ENCODE data around the gene SAMD3. TPM values are rescaled to one million over a fixed set of nuclear protein-coding genes. Genes with fewer than 3 reads are reported as not detected.
"Not testable (repeated sequence)": the region's sequence is repeated elsewhere in the genome, so short reads cannot be mapped to it uniquely, and the experiment has no call there.

The SAMD3 gene, protein sequence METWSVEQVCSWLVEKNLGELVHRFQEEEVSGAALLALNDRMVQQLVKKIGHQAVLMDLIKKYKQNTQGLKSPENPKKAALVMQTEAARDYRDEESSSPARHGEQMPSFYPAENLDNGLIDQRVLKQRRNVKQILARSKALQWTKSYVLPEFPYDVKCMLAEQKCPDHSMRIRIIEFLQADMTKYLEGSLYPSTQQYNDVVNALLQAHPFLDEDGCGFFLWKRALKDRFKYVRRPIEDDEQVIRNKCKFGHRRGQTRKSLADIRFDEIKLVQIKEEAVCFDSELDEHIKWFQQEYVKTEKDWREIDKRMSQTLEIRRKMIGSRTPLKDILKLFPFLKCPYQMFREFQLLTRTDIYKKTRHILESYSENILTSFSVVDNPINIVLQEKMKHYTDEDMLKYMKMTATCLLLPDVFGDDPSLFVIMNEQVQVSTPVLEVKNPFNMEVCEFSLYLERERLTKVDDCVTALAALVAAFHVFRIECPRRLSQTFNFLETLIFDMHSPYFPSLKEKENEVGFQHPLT
- 1 to 10 TPM in 2 of 9 donors, under 1 TPM in 4, not detected in 3; 0.18 to 4.2 (median 0.74) TPM for total RNA-seq
- polyA plus RNA-seq: under 1 TPM in 1 of 2 donors, not detected in 1; 0.06 TPM
- long read RNA-seq, donor 1: 0 reads
- long read RNA-seq, donor 2: 0 reads
- long read RNA-seq, donor 3: 0 reads

GRCh38 chr6:130222775-130223174, at the start of gene SAMD3:
Gene SAMD3 (minus strand): TSS chr6:130222951. CDS start chr6:130215273, 7,678 bp downstream.
- H3K27ac ChIP-seq: peak within 1 kb of the TSS in 1 of 12 donors; percentile 50
- H3K4me1 ChIP-seq: no peaks in the 10 kb centered on the region
- H3K27me3 ChIP-seq: peaks cover 0 to 5% (median 0%) of the 10 kb centered on the region in 9 donors
- intact Hi-C loops (cut with DNase I): no loop called here
- TF ChIP-seq POLR2A (IDR thresholded peaks at IDR 0.05): no peak
- TF ChIP-seq, protein P1, sequence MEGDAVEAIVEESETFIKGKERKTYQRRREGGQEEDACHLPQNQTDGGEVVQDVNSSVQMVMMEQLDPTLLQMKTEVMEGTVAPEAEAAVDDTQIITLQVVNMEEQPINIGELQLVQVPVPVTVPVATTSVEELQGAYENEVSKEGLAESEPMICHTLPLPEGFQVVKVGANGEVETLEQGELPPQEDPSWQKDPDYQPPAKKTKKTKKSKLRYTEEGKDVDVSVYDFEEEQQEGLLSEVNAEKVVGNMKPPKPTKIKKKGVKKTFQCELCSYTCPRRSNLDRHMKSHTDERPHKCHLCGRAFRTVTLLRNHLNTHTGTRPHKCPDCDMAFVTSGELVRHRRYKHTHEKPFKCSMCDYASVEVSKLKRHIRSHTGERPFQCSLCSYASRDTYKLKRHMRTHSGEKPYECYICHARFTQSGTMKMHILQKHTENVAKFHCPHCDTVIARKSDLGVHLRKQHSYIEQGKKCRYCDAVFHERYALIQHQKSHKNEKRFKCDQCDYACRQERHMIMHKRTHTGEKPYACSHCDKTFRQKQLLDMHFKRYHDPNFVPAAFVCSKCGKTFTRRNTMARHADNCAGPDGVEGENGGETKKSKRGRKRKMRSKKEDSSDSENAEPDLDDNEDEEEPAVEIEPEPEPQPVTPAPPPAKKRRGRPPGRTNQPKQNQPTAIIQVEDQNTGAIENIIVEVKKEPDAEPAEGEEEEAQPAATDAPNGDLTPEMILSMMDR (IDR thresholded peaks at IDR 0.05): no peak
- H3K36me3 ChIP-seq: no peaks in the 10 kb centered on the region
- no peak for DNase-seq
- no peak for ATAC-seq
- H3K4me3 ChIP-seq: peak within 1 kb of the TSS in 1 of 12 donors; percentile 39
- 46 to 72% (median 57%) methylated on average over 2 of the region's 2 CpGs for WGBS, 4 donors
- no peaks in the 10 kb centered on the region for H3K9me3 ChIP-seq

DNA sequence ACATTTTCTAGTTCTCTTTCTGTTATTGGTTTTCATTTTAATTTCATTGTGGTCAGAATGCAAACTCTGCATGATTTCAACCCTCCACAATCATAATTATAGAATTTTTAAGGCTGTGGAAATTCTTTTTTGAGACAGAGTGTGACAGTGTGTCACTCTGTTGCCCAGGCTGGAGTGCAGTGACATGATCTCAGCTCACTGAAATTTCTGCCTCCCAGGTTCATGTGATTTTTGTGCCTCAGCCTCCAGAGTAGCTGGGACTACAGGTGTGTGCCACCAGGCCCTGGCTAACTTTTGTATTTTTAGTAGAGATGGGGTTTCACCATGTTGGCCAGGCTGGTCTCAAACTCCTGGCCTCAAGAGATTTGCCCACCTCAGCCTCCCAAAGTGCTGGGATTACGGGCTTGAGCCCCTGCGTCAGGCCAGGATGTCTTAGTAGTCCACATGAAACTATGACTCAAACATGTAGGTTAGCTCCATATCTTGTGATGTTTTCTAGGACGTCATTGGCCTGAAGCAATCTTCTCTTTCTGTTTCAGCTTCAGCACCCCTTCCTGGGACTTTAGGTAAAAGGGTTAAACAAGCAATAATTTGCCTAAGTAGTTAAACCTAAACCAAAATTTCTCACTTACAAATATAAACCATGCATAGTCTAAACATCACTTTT, 47.4 kb upstream of the SAMD3 start:
- H3K4me3 ChIP-seq: no peak overlapping the region
- no peaks in the 10 kb centered on the region for H3K27me3 ChIP-seq
- ATAC-seq (no peak), DNase-seq (no peak)
- TF ChIP-seq, protein P1 (IDR thresholded peaks at IDR 0.05): no peak
- TF ChIP-seq POLR2A (IDR thresholded peaks at IDR 0.05): no peak
- peaks cover 0 to 28% (median 14%) of the 10 kb centered on the region in 12 donors for H3K9me3 ChIP-seq
- no peaks in the 10 kb centered on the region for H3K36me3 ChIP-seq
- H3K4me1 ChIP-seq: no peaks in the 10 kb centered on the region
- no peak overlapping the region for H3K27ac ChIP-seq
- intact Hi-C loops (cut with DNase I): no loop called here
- 81 to 91% (median 86%) methylated on average over 3 of the region's 3 CpGs for WGBS, 4 donors

DNA sequence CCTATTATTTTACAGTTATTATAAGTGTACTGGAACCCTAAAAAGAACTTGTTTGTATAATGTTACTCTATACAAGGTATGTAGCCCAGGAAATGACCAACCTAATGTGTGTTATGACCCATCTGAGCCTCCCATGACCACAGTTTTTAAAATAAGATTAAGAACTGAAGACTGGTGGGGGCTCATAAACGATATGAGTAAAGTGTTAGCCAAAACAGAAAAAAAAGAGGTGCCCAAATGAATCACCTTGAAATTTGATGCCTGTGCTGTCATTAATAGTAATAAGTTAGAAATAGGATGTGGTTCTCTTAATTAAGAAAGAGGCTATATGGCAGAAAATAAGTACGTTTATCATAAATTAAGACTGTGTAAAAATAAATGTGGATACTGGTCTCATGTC, 42.8 kb upstream of the SAMD3 start:
- H3K4me1 ChIP-seq; ATAC-seq; H3K4me3 ChIP-seq; intact Hi-C loops (cut with DNase I); H3K27ac ChIP-seq; H3K9me3 ChIP-seq; H3K27me3 ChIP-seq; H3K36me3 ChIP-seq; DNase-seq: not testable (repeated sequence)
- 73 to 80% (median 76%) methylated on average over 2 of the region's 2 CpGs for WGBS, 4 donors

GRCh38 chr6:130262008-130262407, 39.3 kb upstream of the SAMD3 start:
- Histone ChIP-seq H3K27ac (no peak overlapping the region), H3K9me3 (no peaks in the 10 kb centered on the region), H3K4me1 (no peaks in the 10 kb centered on the region), H3K27me3 (no peaks in the 10 kb centered on the region), H3K4me3 (no peak overlapping the region), H3K36me3 (no peaks in the 10 kb centered on the region)
- DNase-seq (no peak), ATAC-seq (no peak)
- WGBS, 4 donors: 66 to 85% (median 79%) methylated on average over 2 of the region's 2 CpGs
- TF ChIP-seq, protein P1 (IDR thresholded peaks at IDR 0.05): no peak
- TF ChIP-seq POLR2A (IDR thresholded peaks at IDR 0.05): no peak
- intact Hi-C loops (cut with DNase I): no loop called here

GRCh38 chr6:130261558-130261957, 38.8 kb upstream of the SAMD3 start:
- H3K4me3 ChIP-seq; H3K27me3 ChIP-seq; H3K36me3 ChIP-seq; H3K9me3 ChIP-seq; DNase-seq; H3K4me1 ChIP-seq; H3K27ac ChIP-seq; intact Hi-C loops (cut with DNase I); ATAC-seq: not testable (repeated sequence)
- 64 to 87% (median 77%) methylated on average over 3 of the region's 3 CpGs for WGBS, 4 donors

- H3K4me1 ChIP-seq; intact Hi-C loops (cut with DNase I); ATAC-seq; DNase-seq; H3K27me3 ChIP-seq; H3K36me3 ChIP-seq; H3K9me3 ChIP-seq: not testable (repeated sequence)
- Histone ChIP-seq H3K4me3 (peak overlapping the region in 1 of 12 donors; percentile 16), H3K27ac (peak overlapping the region in 1 of 12 donors; percentile 5)
- WGBS, 4 donors: 54 to 89% (median 75%) methylated on average over 10 to 15 of the region's 15 CpGs
Measured at GRCh38 chr6:130260614-130261241, 38.0 kb upstream of the SAMD3 start.

DNA sequence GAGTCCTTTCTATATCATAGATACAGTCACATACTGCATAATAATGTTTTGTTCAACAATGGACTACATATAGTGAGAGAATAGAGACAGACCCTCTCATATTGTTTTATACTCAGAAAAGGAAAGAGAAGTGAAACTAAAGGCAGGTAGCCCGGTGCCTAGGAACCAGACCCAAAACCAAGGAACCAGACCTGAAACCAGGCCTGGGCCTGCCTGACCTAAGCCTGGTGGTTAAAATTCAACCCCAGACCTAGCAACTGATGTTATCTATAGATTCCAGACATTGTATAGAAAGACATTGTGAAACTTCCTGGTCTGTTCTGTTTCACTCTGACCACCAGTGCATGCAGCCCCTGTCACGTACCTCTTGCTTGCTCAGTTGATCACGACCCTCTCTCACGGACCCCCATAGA, 37.3 kb upstream of the SAMD3 start:
- ATAC-seq; H3K9me3 ChIP-seq; H3K27me3 ChIP-seq; H3K36me3 ChIP-seq; H3K4me1 ChIP-seq; H3K4me3 ChIP-seq; DNase-seq; intact Hi-C loops (cut with DNase I); H3K27ac ChIP-seq: not testable (repeated sequence)
- 62 to 75% (median 69%) methylated on average over 4 of the region's 4 CpGs for WGBS, 4 donors

Data from heart left ventricle (tissue), 16 donors.